Left kidney (tissue), 8 donors: ENCODE data around the gene SSR2. TPM values are rescaled to one million over a fixed set of nuclear protein-coding genes. Genes with fewer than 3 reads are reported as not detected.

Experiments used
- DNase-seq: peaks from one replicate; pipeline ENCODE4 v3.0.0-alpha.2; 2013
- long read RNA-seq, 8 donors: transcript quantifications; one replicate each; lab custom pipeline, GENCODE V29; 2026
- polyA plus RNA-seq: library from polyadenylated mRNA; unstranded; fragments of 120-200 nt; gene quantifications from one replicate; pipeline ENCODE4 v1.2.1, GENCODE V29; 2013; ENCODE audit not compliant: insufficient read length

Gene SSR2
- 362 TPM for polyA plus RNA-seq
- long read RNA-seq, donor 1, full-length matches to known transcripts, result 205 of 282 reads
- long read RNA-seq, donor 1, partial matches to known transcripts, result 77 of 282 reads
- long read RNA-seq, donor 1, other reads (novel, unspliced or antisense), result 0 of 282 reads
- long read RNA-seq, donor 2, full-length matches to known transcripts, result 201 of 232 reads
- long read RNA-seq, donor 2, partial matches to known transcripts, result 25 of 232 reads
- long read RNA-seq, donor 2, other reads (novel, unspliced or antisense), result 6 of 232 reads
- long read RNA-seq, donor 3, full-length matches to known transcripts, result 149 of 164 reads
- long read RNA-seq, donor 3, partial matches to known transcripts, result 15 of 164 reads
- long read RNA-seq, donor 3, other reads (novel, unspliced or antisense), result 0 of 164 reads
- long read RNA-seq, donor 4, full-length matches to known transcripts, result 38 of 50 reads
- long read RNA-seq, donor 4, partial matches to known transcripts, result 12 of 50 reads
- long read RNA-seq, donor 4, other reads (novel, unspliced or antisense), result 0 of 50 reads
- long read RNA-seq, donor 5, full-length matches to known transcripts, result 377 of 427 reads
- long read RNA-seq, donor 5, partial matches to known transcripts, result 40 of 427 reads
- long read RNA-seq, donor 5, other reads (novel, unspliced or antisense), result 10 of 427 reads
- long read RNA-seq, donor 6, full-length matches to known transcripts, result 235 of 303 reads
- long read RNA-seq, donor 6, partial matches to known transcripts, result 68 of 303 reads
- long read RNA-seq, donor 6, other reads (novel, unspliced or antisense), result 0 of 303 reads
- long read RNA-seq, donor 7, full-length matches to known transcripts, result 322 of 585 reads
- long read RNA-seq, donor 7, partial matches to known transcripts, result 248 of 585 reads
- long read RNA-seq, donor 7, other reads (novel, unspliced or antisense), result 15 of 585 reads
- long read RNA-seq, donor 8, full-length matches to known transcripts, result 103 of 122 reads
- long read RNA-seq, donor 8, partial matches to known transcripts, result 19 of 122 reads
- long read RNA-seq, donor 8, other reads (novel, unspliced or antisense), result 0 of 122 reads

DNA sequence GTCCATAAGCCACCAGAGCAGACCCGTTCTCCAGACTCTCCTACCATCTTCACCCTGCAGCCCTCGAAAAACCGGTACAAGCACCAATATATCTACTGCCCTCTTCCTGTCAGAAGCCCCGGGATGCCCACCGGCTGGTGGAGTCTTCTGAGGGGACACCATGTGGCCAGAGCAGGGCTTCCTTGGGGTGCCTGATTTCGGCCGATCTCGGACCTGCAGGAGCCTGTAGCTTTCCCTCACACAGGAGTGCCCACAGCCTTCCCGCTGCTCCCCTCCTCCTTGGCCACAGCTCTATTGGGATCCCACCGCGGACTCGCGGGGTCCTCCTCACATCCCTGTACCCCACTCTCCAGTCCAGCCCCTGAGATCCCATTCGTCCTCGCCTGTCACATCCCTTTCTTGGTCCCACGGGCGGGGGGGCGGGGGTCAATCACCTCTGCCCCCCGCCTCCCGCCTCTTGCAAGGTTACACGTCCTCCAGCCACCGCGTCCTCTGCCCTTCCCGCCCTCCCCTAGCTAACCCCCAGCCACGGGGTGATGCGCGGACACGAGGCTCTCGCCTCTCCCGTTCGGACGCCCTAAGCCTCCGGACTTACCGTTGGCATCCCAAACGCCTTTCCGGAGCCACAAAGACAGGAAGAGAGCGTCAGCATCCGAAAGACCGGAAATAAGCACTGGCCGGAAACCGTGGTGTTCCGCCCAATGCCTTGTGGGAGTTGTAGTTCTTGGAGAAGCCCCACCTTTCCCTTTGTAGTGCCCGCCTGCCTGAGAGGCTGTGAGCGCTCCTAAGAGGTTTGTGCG is at the start of gene SSR2:
Gene SSR2 (minus strand): TSS at position 659 of the 800 bp plus-strand sequence. CDS start 784 bp downstream, outside the sequence.
- peak; percentile 93 for DNase-seq

DNA sequence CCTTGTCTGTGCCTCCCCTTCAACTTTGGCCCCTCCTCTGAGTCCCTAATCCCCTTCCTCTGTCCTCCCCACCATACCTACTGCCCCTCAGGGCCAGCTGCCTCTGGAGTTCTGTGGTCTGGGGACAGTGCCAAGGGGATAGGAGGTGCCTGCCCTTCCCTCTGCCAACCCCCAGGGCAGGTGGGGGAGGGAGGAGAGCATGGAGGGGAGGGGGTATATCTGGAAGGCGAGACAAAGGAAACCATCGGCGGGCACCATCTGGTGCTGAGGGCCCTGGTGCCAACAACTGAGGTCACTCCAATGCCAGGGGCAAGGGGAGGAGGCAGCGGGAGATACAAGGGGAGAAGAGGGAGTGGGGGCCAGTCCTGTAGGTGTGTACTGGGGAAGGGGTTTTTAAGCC is 49.8 kb upstream of the SSR2 start:
- DNase-seq, result no peak

DNA sequence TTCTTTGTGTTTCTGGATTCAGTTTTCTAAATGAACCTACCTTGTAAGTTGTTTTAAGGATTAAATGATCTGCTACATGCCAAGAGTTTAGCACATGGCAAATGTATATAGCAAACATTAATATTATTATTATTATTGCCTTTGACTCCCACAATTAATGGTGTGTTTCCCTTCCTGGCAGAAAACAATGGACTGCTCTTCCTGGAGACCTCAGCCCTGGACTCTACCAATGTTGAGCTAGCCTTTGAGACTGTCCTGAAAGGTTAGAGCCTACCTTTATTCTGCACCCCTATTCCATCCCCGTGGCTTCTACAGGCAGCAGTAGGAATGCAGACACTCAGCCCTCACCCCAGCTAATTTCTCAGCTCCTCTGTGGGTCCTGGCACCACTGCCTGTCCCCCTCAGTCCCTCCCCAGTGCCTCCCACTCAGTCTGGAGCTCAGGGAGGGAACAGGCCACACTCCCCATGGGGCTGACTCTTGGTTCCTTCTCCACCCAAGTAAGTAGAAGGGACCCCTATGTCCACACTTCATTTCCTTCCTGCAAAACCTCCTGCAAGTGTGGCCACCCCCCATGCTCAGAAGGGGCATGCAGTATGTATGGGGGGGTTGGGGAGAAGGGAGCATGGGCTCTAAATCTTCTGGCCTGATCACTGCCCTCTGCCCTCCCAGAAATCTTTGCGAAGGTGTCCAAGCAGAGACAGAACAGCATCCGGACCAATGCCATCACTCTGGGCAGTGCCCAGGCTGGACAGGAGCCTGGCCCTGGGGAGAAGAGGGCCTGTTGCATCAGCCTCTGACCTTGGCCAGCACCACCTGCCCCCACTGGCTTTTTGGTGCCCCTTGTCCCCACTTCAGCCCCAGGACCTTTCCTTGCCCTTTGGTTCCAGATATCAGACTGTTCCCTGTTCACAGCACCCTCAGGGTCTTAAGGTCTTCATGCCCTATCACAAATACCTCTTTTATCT is 49.0 kb upstream of the SSR2 start:
- DNase-seq, result no peak

DNA sequence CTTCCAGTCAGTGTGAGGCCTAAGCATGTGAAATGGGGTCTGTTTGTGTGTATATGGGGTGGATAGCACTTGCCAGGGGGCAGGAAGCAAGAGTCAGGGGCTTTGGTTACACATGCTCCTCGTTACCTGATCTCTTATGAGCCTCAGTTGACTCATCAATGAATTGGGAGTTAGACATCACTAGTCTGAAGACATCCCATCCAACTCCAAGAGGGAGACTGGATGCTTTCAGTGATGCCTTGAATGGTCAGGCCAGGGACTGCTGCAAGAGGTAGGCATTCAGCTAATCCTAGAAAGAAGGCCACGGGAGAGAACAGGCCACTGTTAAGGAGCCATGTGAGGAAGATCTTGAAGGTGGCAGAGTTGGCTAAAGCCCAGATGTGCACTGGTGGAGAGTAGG is 46.5 kb upstream of the SSR2 start:
- no peak for DNase-seq

- no peak for DNase-seq
Measured at GRCh38 chr1:156065871-156066270, 45.1 kb upstream of the SSR2 start.

DNA sequence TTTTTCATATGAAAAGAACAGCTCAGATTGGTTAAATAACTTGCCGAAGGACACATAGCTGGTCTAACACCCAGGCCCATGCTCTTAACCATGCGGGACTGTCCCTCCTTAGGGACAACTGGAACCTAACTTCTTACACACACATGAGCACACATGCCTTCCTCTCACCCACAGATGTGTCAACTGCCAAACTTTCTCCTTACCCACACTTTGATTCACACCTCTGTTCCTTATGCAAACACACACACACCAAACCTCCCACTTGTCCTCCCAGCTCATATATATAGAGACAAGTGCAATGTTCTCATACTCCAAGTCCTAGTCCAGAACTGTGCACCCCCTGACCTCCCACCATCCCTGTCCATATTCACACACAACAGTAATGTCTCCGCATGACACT is 44.5 kb upstream of the SSR2 start:
- no peak for DNase-seq

- no peak for DNase-seq
Measured at GRCh38 chr1:156064615-156065014, 43.9 kb upstream of the SSR2 start.

GRCh38 chr1:156063997-156064285 is 43.2 kb upstream of the SSR2 start:
- no peak for DNase-seq

- no peak for DNase-seq
Measured at GRCh38 chr1:156062189-156062588, 41.4 kb upstream of the SSR2 start.

- DNase-seq, result no peak
Measured at GRCh38 chr1:156060937-156061636, 40.3 kb upstream of the SSR2 start, which contains the start of gene RAB25. RAB25 (plus strand) TSS chr1:156061160; CDS start chr1:156061401, 241 bp downstream.

GRCh38 chr1:156056326-156056849 is 35.6 kb upstream of the SSR2 start:
- DNase-seq, result no peak

DNA sequence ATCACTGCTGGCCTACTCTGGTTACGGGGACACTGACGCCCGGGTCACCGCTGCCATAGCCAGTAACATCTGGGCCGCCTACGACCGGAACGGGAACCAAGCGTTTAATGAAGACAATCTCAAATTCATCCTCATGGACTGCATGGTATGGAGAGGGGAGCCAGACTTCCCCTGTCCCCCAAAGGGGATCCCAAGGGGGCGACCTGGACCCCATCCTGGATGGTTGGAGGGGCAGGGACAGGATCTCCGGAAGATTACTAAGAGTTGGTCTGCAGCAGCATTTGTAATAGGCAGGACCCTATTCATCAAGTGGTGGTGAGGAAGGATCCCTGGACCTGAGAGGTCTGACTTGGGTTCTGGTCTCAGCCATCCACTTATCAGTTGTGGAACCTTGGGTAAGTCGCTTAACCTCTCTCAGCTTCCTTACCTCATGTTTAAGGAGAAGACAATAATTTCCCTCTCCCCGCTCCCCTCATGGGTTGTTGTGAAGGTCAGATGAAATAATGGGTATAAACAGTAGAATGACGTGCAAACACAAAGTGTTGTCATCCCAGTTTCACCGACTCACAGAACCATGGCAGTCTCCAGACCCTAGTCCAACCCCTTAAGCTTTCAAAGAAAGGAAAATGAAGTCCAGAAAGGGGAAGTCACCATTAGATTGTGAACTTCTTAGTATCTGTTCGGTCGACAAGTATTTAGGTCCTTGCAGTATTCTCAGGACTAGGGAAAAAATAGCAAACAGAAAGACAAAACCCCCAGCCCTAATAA is 34.7 kb upstream of the SSR2 start:
- DNase-seq, result no peak

DNA sequence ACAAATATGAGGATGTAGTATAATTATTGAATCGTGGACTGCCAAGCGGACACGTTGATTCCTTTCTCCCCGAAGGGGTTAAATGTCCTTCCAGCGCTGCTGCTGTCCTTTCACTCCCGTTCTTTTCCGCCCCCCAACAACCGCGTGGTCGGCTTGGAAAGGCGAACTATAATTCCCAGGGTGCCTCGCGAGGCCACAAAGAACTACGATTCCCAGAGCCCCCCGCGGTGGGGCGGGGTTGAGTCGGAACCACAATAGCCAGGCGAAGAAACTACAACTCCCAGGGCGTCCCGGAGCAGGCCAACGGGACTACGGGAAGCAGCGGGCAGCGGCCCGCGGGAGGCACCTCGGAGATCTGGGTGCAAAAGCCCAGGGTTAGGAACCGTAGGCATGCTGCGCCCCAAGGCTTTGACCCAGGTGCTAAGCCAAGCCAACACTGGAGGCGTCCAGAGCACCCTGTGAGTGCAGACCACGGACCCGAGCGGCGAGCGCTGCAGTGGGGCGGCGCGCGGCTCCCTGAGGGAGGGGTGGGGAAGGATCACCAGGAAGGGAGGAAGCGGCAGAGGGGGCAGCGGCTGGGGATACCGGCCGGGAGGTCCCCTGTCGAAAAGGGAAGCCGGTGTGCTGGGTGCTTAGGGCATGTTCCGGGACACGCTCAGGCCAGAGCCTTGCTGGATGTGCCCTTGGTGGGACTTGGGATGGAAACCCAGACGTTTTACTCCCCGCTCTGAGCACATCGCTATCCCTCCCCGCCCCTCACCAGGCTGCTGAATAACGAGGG is 33.9 kb upstream of the SSR2 start, which contains the start of gene LAMTOR2:
Gene LAMTOR2 (plus strand): TSS at position 283 of the 781 bp plus-strand sequence. CDS start 108 bp downstream, at position 391.
- DNase-seq, result peak; percentile 99

- peak; percentile 83 for DNase-seq
Measured at GRCh38 chr1:156053768-156054499, 33.2 kb upstream of the SSR2 start, which contains the start of gene UBQLN4. UBQLN4 (minus strand) TSS chr1:156053798; CDS start chr1:156053701, 97 bp downstream.

- peak; percentile 68 for DNase-seq
Measured at GRCh38 chr1:156052862-156053767, 32.4 kb upstream of the SSR2 start.
